Stimulated activated CD8-positive, alpha-beta memory T cell treated with anti-CD3 and anti-CD28 coated beads, Interleukin-12 subunit alpha, Interleukin-12 subunit beta, amount 100 ng/mL, for 4 hours (primary cell): ENCODE data around the gene SLC39A11.

Experiments
- DNase-seq: peaks from one replicate; pipeline ENCODE4 v3.0.0-alpha.2; 2020; ENCODE audit warnings: low read depth

Gene SLC39A11

DNA sequence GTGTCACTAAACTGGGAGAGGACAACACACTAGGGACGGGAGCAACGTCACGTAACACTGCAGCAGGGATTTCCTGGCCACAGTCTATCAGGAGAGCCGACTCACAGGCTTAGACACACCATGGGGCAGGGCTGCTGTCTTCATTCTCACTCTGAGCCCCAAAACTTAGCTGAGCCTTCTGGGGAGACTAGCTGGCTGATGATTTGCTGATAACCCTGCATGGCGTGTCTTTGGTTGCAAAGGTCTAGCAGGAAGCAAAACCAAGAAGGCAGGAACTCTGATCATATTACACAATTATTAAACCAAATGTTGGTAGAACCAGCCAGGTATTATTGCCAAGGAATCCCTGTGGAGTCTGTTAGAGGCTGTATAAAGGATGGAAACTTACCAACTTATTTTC, 345.0 kb downstream of the SLC39A11 start:
- DNase-seq: no peak

DNA sequence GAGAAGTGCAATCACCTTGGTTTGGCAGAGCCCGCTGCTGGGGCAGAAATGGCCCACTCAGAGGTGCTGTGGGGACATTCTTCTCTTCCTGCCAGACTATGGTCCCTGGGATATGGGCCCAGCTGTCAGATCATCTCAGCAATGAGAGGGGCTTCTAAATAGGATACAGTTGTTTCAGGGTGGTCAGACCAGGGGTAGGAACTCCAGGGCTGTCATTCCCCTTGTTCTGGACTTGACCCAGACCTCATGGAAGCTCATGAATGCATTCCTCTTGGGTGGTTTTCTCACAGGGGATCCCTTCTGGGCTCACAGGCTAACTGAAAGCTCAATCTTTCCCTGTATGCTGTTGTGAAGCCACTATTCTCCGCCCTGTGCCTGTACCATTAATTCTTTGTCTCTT, 347.2 kb downstream of the SLC39A11 start:
- no peak for DNase-seq

DNA sequence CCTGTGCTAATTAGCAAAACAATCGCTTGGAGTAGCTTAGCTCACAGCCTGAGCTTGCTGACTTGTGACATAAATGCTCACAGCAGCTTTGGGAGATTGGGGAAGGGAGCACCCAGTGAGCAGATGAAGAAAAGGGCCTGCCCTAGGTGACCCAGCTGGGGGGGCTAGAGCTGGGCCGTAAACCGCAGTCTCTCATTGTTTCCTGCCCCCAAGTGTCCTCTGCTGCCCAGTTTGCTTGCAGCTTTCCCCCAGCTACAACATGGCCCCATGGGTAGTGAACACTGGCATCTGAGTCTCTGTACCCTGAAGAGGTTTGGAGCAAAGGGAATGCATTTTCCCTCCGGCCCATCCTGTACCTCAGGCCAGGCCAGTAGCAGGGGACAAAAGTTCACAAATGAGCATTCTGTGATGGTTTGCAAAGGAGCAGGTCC, 349.4 kb downstream of the SLC39A11 start:
- DNase-seq: no peak

DNA sequence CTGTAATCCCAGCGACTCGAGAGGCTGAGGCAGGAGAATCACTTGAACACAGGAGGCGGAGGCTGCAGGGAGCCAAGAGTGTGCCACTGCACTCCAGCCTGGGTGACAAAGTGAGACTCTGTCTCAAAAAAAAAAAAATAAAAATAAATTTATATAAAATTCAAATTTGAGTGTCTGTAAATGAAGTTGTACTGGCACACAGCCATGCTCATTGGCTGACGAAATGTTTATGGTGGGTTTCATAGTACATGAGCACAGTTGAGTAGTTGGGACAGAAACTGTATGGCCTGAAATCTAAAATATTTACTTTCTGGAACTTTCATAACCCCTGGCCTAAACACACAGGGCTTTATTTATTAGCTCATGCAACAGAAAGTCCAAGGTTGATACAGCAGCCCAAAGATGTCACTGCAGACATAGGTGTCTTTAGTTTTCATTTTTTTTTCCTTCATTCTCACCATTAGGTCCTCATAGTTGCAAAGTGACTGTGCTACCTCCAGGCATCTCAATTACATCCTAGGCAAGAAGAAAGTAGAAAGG, 355.3 kb downstream of the SLC39A11 start:
- DNase-seq: no peak

DNA sequence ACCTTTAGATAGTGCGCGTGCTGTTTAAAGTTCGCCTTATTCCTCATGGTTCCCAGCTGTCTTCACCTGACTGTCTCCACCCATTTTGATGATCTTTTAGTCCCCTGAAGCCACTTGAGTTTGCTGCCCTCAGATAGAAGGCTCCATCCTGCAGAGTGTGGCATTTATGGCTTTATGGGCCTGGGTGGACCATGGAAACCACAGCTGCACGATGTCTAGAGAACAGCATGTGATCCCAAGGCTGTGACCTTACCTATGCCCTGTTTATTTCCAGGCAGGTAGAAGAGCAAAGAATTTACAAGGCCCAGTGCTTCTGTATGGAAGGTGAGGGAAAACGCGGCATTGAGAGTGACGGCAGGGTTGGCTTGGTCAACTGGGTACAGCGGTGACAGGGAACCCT, 356.9 kb downstream of the SLC39A11 start:
- no peak for DNase-seq

GRCh38 chr17:72735048-72735447, 357.4 kb downstream of the SLC39A11 start:
- DNase-seq: no peak

GRCh38 chr17:72734613-72735012, 357.9 kb downstream of the SLC39A11 start:
- no peak for DNase-seq

- no peak for DNase-seq
Measured at GRCh38 chr17:72733619-72734282, 358.7 kb downstream of the SLC39A11 start.

GRCh38 chr17:72732893-72733618, 359.4 kb downstream of the SLC39A11 start:
- DNase-seq: no peak

- DNase-seq: no peak
Measured at GRCh38 chr17:72730077-72730476, 362.4 kb downstream of the SLC39A11 start.

- DNase-seq: no peak
Measured at GRCh38 chr17:72726936-72727335, 365.6 kb downstream of the SLC39A11 start.

DNA sequence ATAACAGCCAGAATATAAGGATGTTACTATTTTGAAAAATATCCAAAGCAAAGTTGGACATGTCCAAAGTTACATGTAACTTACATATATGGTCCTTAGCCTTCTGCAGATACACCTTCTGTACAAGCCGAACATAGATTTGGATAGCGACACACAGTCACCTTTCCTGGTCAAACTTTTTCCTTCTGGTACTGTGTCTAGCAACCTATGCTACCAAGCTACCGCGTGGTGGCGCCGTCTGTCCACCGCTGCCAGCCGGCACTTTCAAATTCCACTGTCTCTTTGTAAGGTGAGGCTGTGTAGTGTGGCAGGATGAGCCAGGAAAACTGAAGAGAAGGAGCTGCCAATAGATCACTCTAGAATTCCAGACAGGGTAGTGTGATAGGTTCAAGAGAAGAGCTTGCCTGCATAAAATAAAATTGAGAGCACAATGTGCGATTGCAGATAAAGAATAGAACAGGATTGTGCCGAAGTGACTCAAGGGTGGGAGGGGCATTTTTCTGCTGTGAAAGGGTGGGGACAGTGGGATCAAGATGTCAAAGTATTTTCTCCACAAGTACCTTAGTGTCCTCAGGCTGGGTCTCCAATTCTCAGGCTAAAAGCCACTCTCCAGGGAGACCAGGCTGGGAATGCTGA, 366.9 kb downstream of the SLC39A11 start:
- DNase-seq: no peak

- DNase-seq: no peak
Measured at GRCh38 chr17:72724267-72724666, 368.2 kb downstream of the SLC39A11 start.

- no peak for DNase-seq
Measured at GRCh38 chr17:72723711-72724110, 368.8 kb downstream of the SLC39A11 start.

DNA sequence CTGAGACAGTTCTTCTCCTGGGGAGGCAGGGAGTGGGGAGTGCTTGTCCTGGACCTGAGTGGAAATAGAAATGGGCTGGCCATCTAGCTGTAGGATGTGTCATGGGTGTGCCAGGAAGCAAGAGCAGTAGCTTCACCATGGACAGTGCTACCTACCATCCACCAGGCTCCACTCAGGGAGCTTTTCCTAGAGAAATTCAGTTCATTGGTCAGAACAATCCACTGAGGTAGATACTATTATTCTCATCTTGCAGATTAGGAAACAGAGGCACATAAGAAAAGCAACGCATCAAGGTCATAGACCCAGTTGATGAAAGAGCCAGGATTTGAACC, 372.0 kb downstream of the SLC39A11 start:
- no peak for DNase-seq

- peak; percentile 12 for DNase-seq
Measured at GRCh38 chr17:72719578-72720493, 372.7 kb downstream of the SLC39A11 start.

DNA sequence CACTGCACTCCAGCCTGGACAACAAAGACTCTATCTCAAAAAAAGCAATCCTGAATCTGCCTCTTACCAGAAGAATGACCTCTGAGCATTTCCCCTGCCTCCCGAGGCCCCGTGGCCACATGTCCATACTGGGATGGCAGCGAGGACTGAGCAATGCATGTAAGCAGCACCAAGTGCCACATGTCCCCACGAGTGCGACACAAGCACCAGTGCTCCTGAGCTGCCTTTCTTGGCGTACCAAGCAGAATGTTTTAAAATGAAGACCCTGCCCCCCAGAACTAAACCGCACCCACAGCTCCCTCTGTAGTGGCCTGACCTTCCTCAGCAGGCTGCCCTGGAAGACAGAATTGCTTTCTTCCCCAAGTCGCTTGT, 373.3 kb downstream of the SLC39A11 start:
- no peak for DNase-seq

GRCh38 chr17:72717676-72718075, 374.8 kb downstream of the SLC39A11 start:
- no peak for DNase-seq

DNA sequence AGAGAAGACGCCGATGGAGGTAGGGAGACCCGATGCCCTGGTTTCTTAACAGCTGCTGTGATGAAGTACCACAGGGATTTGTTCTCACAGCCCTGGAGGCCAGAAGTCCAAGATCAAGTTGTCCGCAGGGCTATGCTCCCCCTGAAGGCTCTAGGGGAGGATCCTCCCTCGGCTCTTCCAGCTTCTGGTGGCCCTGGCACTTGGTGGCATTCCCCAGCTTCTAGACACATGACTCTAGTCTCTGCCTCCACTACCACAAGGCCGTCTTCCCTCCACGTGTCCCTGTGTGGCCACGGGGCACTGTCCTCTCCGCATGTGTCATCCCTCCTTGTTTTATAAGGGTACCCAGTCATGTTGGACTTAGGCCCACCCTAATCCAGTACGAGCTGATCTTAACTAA, 375.2 kb downstream of the SLC39A11 start:
- DNase-seq: no peak

- no peak for DNase-seq
Measured at GRCh38 chr17:72715906-72716572, 376.4 kb downstream of the SLC39A11 start.

DNA sequence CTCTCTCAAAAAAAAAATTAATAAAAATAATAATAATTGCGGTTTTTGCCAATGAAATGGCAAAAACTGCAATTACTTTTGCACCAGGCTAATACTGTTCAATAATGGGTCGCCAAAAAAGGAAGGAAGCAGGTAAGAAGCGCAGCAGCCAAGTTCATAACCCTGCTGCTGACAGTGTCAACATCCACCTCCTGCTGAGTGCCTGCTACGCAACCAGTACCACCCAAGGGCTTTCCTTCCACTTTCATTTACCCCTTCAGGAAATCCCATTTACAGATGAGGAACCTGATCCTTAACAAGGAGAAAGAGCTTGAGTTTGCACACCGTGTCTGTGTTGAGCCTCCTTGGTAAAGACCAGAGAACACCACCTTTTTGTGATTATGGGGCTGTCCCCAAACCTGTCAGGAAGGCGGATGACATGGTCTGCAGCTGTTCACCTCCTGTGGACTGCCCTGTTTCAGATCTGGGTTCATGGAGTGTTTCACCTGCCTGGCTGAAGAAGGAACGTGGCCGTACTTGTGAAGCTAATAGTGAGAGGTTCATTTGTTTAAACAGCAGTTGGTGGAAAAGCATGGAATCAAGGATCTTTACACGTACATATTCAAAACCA, 378.0 kb downstream of the SLC39A11 start:
- no peak for DNase-seq
